Upper lobe of right lung (tissue), 1 donor: ENCODE results near the gene STK32B. TPM values are rescaled to one million over a fixed set of nuclear protein-coding genes. Genes with fewer than 3 reads are reported as not detected.

Experiments
- ATAC-seq: fragments of 200-7000 bp; cut with Tn5 transposase; one replicate; pipeline ENCODE4 v1.9.1; 2020; ENCODE audit warnings: mild to moderate bottlenecking, moderate library complexity
- DNase-seq: peaks from one replicate; pipeline ENCODE4 v3.0.0-alpha.2; 2020
- H3K27ac ChIP-seq: fragments of 200-600 bp; one replicate; pipeline ENCODE4 v1.8.0; 2022
- H3K27me3 ChIP-seq: fragments of 200-600 bp; one replicate; pipeline ENCODE4 v1.8.0; 2022; ENCODE audit warnings: mild to moderate bottlenecking
- H3K36me3 ChIP-seq: fragments of 200-600 bp; one replicate; pipeline ENCODE4 v1.8.0; 2022
- H3K4me1 ChIP-seq: fragments of 200-600 bp; one replicate; pipeline ENCODE4 v1.8.0; 2022
- H3K4me3 ChIP-seq: fragments of 200-600 bp; one replicate; pipeline ENCODE4 v1.8.0; 2022; ENCODE audit warnings: mild to moderate bottlenecking
- H3K9me3 ChIP-seq: fragments of 200-600 bp; one replicate; pipeline ENCODE4 v1.8.0; 2022
- CTCF ChIP-seq: fragments of 200-600 bp; IDR thresholded peaks from one replicate; pipeline ENCODE4 v1.8.0; 2022; ENCODE audit warnings: antibody characterized with exemption
- intact Hi-C: fragments of 100-400 bp; cut with DNase I; formaldehyde crosslinking; loops from one replicate; pipeline ENCODE4 v1.11.0; 2022
- total RNA-seq: library from RNA; stranded (reverse); fragmentation: NEBNext Ultra II Directional; extraction: Animal tissue kit (Norgen Biotek cat#: 25700); gene quantifications from one replicate; pipeline ENCODE4 v1.2.1, GENCODE V29; 2021
- donor health status: DM: no; HTN: yes; CAD: no; lungs with severe emphysema.

STK32B gene
- total RNA-seq, 1 donor from 2014 or later: 2.8 TPM

GRCh38 chr4:5009796-5010195, 41.5 kb upstream of the STK32B start:
- DNase-seq: no peak
- H3K36me3 ChIP-seq: no peaks in the 10 kb centered on the region
- TF ChIP-seq CTCF: no peak
- H3K4me3 ChIP-seq: no peak overlapping the region
- H3K27me3 ChIP-seq: no peaks in the 10 kb centered on the region
- H3K27ac ChIP-seq: no peak overlapping the region
- no peak for ATAC-seq
- H3K4me1 ChIP-seq: no peaks in the 10 kb centered on the region
- no peaks in the 10 kb centered on the region for H3K9me3 ChIP-seq
- intact Hi-C loops: no loop called here

- Histone ChIP-seq H3K36me3 (no peaks in the 10 kb centered on the region), H3K27ac (no peak overlapping the region), H3K27me3 (no peaks in the 10 kb centered on the region), H3K9me3 (no peaks in the 10 kb centered on the region), H3K4me3 (no peak overlapping the region), H3K4me1 (no peaks in the 10 kb centered on the region)
- no peak for ATAC-seq
- intact Hi-C loops: no loop called here
- DNase-seq: no peak
- no peak for TF ChIP-seq CTCF
These were observed 40.3 kb upstream of the STK32B start for GRCh38 chr4:5010984-5011383.

GRCh38 chr4:5012244-5012898, 38.9 kb upstream of the STK32B start:
- ATAC-seq (no peak), DNase-seq (no peak)
- Histone ChIP-seq H3K9me3 (no peaks in the 10 kb centered on the region), H3K4me1 (no peaks in the 10 kb centered on the region), H3K4me3 (no peak overlapping the region), H3K36me3 (no peaks in the 10 kb centered on the region), H3K27me3 (no peaks in the 10 kb centered on the region), H3K27ac (no peak overlapping the region)
- TF ChIP-seq CTCF: no peak
- intact Hi-C loops: no loop called here

- H3K9me3 ChIP-seq: no peaks in the 10 kb centered on the region
- no peak overlapping the region for H3K4me3 ChIP-seq
- H3K27ac ChIP-seq: no peak overlapping the region
- H3K36me3 ChIP-seq: no peaks in the 10 kb centered on the region
- ATAC-seq (no peak), DNase-seq (no peak)
- no peaks in the 10 kb centered on the region for H3K27me3 ChIP-seq
- no peaks in the 10 kb centered on the region for H3K4me1 ChIP-seq
- intact Hi-C loops: no loop called here
- TF ChIP-seq CTCF: no peak
These were observed 38.3 kb upstream of the STK32B start for GRCh38 chr4:5012958-5013357.

- ATAC-seq (no peak), DNase-seq (no peak)
- TF ChIP-seq CTCF: no peak
- no peaks in the 10 kb centered on the region for H3K36me3 ChIP-seq
- no peak overlapping the region for H3K4me3 ChIP-seq
- no peaks in the 10 kb centered on the region for H3K27me3 ChIP-seq
- intact Hi-C loops: no loop called here
- H3K27ac ChIP-seq: no peak overlapping the region
- peaks cover 1% of the 10 kb centered on the region for H3K4me1 ChIP-seq
- no peaks in the 10 kb centered on the region for H3K9me3 ChIP-seq
These were observed 37.1 kb upstream of the STK32B start for GRCh38 chr4:5014007-5014682.
